ENCODE data around the gene LPAR3.

DNA sequence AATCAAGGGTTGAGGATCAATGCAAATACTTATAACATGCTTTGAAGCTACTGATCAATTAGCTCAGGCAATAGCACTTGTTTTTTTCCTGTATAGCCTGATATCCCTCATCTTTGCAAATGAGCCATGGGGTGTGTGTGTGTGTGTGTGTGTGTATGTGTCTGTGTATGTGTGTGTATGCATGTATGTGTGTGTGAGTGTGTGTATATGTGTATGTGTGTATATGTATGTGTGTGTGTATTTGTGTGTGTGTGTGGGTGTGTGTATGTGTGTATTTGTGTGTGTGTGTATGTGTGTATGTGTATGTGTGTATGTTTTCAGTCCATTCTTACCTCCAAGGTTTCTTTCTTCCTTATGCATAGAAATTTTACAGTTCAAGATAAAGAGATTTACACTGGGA, 124.4 kb downstream of the LPAR3 start:
- TF ChIP-seq, protein P1, sequence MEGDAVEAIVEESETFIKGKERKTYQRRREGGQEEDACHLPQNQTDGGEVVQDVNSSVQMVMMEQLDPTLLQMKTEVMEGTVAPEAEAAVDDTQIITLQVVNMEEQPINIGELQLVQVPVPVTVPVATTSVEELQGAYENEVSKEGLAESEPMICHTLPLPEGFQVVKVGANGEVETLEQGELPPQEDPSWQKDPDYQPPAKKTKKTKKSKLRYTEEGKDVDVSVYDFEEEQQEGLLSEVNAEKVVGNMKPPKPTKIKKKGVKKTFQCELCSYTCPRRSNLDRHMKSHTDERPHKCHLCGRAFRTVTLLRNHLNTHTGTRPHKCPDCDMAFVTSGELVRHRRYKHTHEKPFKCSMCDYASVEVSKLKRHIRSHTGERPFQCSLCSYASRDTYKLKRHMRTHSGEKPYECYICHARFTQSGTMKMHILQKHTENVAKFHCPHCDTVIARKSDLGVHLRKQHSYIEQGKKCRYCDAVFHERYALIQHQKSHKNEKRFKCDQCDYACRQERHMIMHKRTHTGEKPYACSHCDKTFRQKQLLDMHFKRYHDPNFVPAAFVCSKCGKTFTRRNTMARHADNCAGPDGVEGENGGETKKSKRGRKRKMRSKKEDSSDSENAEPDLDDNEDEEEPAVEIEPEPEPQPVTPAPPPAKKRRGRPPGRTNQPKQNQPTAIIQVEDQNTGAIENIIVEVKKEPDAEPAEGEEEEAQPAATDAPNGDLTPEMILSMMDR (IDR thresholded peaks at IDR 0.05) = no peak
- TF ChIP-seq EZH2 (IDR thresholded peaks at IDR 0.05; ENCODE audit: borderline replicate concordance, insufficient read depth, low read depth, low read length, poor library complexity, severe bottlenecking) = no peak

Data from B cell (primary cell).